A549 (cell line): ENCODE data around the gene ABCG5. TPM values are rescaled to one million over a fixed set of nuclear protein-coding genes. Genes with fewer than 3 reads are reported as not detected.

ENCODE experiments used
- ATAC-seq, 2 experiments: fragments of 200-7000 bp in 1 of 2; fragments of >200 bp in 1 of 2; cut with Nextera tagmentation in 1 of 2; cut with Tn5 transposase in 1 of 2; 3 replicates each; pipeline versions ENCODE4 v1.8.0 to v1.9.1; 2018 to 2020; ENCODE audit warnings: mild to moderate bottlenecking in 1 of 2, moderate library complexity in 1 of 2
- CTCF ChIA-PET: fragments of 300-600 bp; sonication (Branson Sonifier 250); formaldehyde crosslinking; extraction: SDS; loops from one replicate; lab custom pipeline; 2021; ENCODE audit warnings: antibody characterized with exemption, inconsistent platforms; lab: Yijun Ruan, JAX
- POLR2A ChIA-PET: fragments of 350-600 bp; formaldehyde crosslinking; extraction: SDS; loops from one replicate; lab custom pipeline; 2021; ENCODE audit warnings: antibody characterized with exemption, inconsistent platforms; lab: Yijun Ruan, JAX
- DNase-seq, 2 experiments: peaks; one replicate each; pipeline versions ENCODE4 v3.0.0 to v3.0.0-alpha.2; 2011 to 2016; ENCODE audit warnings: low read depth in 1 of 2, low spot score in 1 of 2
- FAIRE-seq: peaks from 2 replicates; lab custom pipeline; 2011; peaks lifted over from hg19 to GRCh38; lab: Jason Lieb, UNC
- H3K27ac ChIP-seq, 2 experiments: fragments of >200 bp; sonication (Bioruptor Twin); formaldehyde crosslinking; 3 replicates each; pipeline ENCODE4 v1.5.1; 2016 to 2017
- H3K4me1 ChIP-seq: fragments of >200 bp; sonication (Bioruptor Twin); formaldehyde crosslinking; 3 replicates; pipeline ENCODE4 v1.6.1; 2016
- H3K4me2 ChIP-seq: fragments of >200 bp; sonication (Bioruptor Twin); formaldehyde crosslinking; 3 replicates; pipeline ENCODE4 v1.6.1; 2016
- H3K4me3 ChIP-seq: fragments of >200 bp; sonication (Bioruptor Twin); formaldehyde crosslinking; 3 replicates; pipeline ENCODE4 v1.5.1; 2016
- H3K9me3 ChIP-seq: fragments of >200 bp; sonication (Bioruptor Twin); formaldehyde crosslinking; 3 replicates; pipeline ENCODE4 v1.6.1; 2016
- CBX8 ChIP-seq: fragments of 200-600 bp; sonication (generic); IDR thresholded peaks from 2 replicates; pipeline ENCODE4 v1.6.1; 2016
- CEBPB ChIP-seq, 2 experiments: fragments of >200 bp in 1 of 2; sonication (Bioruptor Twin) in 1 of 2; formaldehyde crosslinking in 1 of 2; IDR thresholded peaks; 2 replicates each; pipeline ENCODE4 v1.6.1; 2012 to 2016
- CHD2 ChIP-seq: fragments of 150-350 bp; IDR thresholded peaks from 2 replicates; pipeline ENCODE4 v1.6.1; 2014; ENCODE audit warnings: low read length; ENCODE audit not compliant: partially characterized antibody
- CHD4 ChIP-seq: fragments of 200-600 bp; sonication (generic); IDR thresholded peaks from 2 replicates; pipeline ENCODE4 v1.6.1; 2016; ENCODE audit warnings: antibody characterized with exemption, mild to moderate bottlenecking, borderline replicate concordance
- CTCF ChIP-seq: fragments of >200 bp; sonication (Bioruptor Twin); formaldehyde crosslinking; IDR thresholded peaks from 3 replicates; pipeline ENCODE4 v1.5.1; 2016
- EHF ChIP-seq: fragments of 250-450 bp; sonication (Bioruptor Pico); IDR thresholded peaks from 2 replicates; pipeline ENCODE4 v1.5.0; 2020; ENCODE audit warnings: mild to moderate bottlenecking
- EHMT2 ChIP-seq: fragments of 200-600 bp; sonication (generic); IDR thresholded peaks from 2 replicates; pipeline ENCODE4 v1.6.1; 2016; ENCODE audit warnings: antibody characterized with exemption, low read depth, mild to moderate bottlenecking, moderate library complexity
- ELK1 ChIP-seq: fragments of 150-350 bp; IDR thresholded peaks from 2 replicates; pipeline ENCODE4 v1.6.1; 2014; ENCODE audit warnings: low read depth, mild to moderate bottlenecking, low read length
- GATA3 ChIP-seq: IDR thresholded peaks from 2 replicates; pipeline ENCODE4 v1.6.1; 2012; ENCODE audit warnings: borderline replicate concordance
- HES2 ChIP-seq: fragments of >200 bp; sonication (Bioruptor Twin); formaldehyde crosslinking; IDR thresholded peaks from 2 replicates; pipeline ENCODE4 v1.6.1; 2016
- HEYL ChIP-seq: fragments of 250-450 bp; sonication (Bioruptor Pico); IDR thresholded peaks from 2 replicates; pipeline ENCODE4 v1.8.0; 2021; ENCODE audit warnings: mild to moderate bottlenecking, moderate library complexity
- HOXA7 ChIP-seq: fragments of 250-450 bp; sonication (Bioruptor Pico); IDR thresholded peaks from 2 replicates; pipeline ENCODE4 v1.5.0; 2020; ENCODE audit warnings: mild to moderate bottlenecking, moderate library complexity
- KDM1A ChIP-seq: fragments of 200-600 bp; sonication (generic); IDR thresholded peaks from 2 replicates; pipeline ENCODE4 v1.6.1; 2016; ENCODE audit warnings: low read depth, mild to moderate bottlenecking
- KDM5A ChIP-seq: fragments of 200-600 bp; sonication (generic); IDR thresholded peaks from 2 replicates; pipeline ENCODE4 v1.6.1; 2016; ENCODE audit warnings: antibody characterized with exemption, mild to moderate bottlenecking
- MAZ ChIP-seq: fragments of 150-350 bp; IDR thresholded peaks from 2 replicates; pipeline ENCODE4 v1.6.1; 2014; ENCODE audit warnings: antibody characterized with exemption, low read depth, low read length, borderline replicate concordance
- NFE2L2 ChIP-seq: fragments of 150-350 bp; conservative IDR thresholded peaks from 2 replicates; pipeline ENCODE4 v1.6.1; 2014; ENCODE audit warnings: low read length
- NR3C1 ChIP-seq: fragments of >200 bp; sonication (Bioruptor Twin); formaldehyde crosslinking; IDR thresholded peaks from 3 replicates; pipeline ENCODE4 v1.6.1; 2017
- PHF8 ChIP-seq: fragments of 200-600 bp; sonication (generic); IDR thresholded peaks from 2 replicates; pipeline ENCODE4 v1.6.1; 2016; ENCODE audit warnings: low read depth, mild to moderate bottlenecking, antibody characterized with exemption, moderate library complexity, borderline replicate concordance
- POLR2AphosphoS2 ChIP-seq: conservative IDR thresholded peaks from 2 replicates; pipeline ENCODE4 v1.6.1; 2012; ENCODE audit warnings: low read length, improper control_type of control experiment, inconsistent platforms
- RCOR1 ChIP-seq: fragments of 150-350 bp; IDR thresholded peaks from 2 replicates; pipeline ENCODE4 v1.6.1; 2014; ENCODE audit warnings: antibody characterized with exemption, low read length, low read depth
- RNF2 ChIP-seq: fragments of 200-600 bp; sonication (generic); IDR thresholded peaks from 2 replicates; pipeline ENCODE4 v1.6.1; 2016; ENCODE audit warnings: low read depth, mild to moderate bottlenecking, antibody characterized with exemption, moderate library complexity, borderline replicate concordance
- TFCP2L1 ChIP-seq: fragments of 250-450 bp; sonication (Bioruptor Pico); IDR thresholded peaks from 2 replicates; pipeline ENCODE4 v1.5.0; 2021; ENCODE audit warnings: mild to moderate bottlenecking
- TP53 ChIP-seq: fragments of 250-450 bp; sonication (Bioruptor Pico); IDR thresholded peaks from 2 replicates; pipeline ENCODE4 v1.5.0; 2021; ENCODE audit warnings: mild to moderate bottlenecking, moderate library complexity
- ZC3H11A ChIP-seq: fragments of 450-650 bp; IDR thresholded peaks from 2 replicates; pipeline ENCODE4 v1.6.1; 2014; ENCODE audit warnings: antibody characterized with exemption, mild to moderate bottlenecking
- ZFP36 ChIP-seq: fragments of 450-650 bp; IDR thresholded peaks from 2 replicates; pipeline ENCODE4 v1.6.1; 2014; ENCODE audit warnings: borderline replicate concordance; ENCODE audit not compliant: partially characterized antibody
- ZNF302 ChIP-seq: fragments of 250-450 bp; sonication (Bioruptor Pico); IDR thresholded peaks from 2 replicates; pipeline ENCODE4 v1.9.0; 2021; ENCODE audit warnings: inconsistent platforms, mild to moderate bottlenecking, moderate library complexity
- ZSCAN20 ChIP-seq: fragments of 250-450 bp; sonication (Bioruptor Pico); IDR thresholded peaks from 2 replicates; pipeline ENCODE4 v1.8.0; 2022; ENCODE audit warnings: mild to moderate bottlenecking, moderate library complexity
- WGBS: methylation state at CpG from one replicate; pipeline ENCODE4 v1.1.6; 2017; ENCODE audit errors: missing lambda C conversion rate; 5-methylcytosine and 5-hydroxymethylcytosine counted together
- polyA plus RNA-seq, 4 experiments: library from polyadenylated mRNA; depleted of rRNA in 3 of 4; stranded (reverse); fragments of >200 nt; fragmentation: RNase III in 1 of 4; extraction: RNeasy Plus Mini Kit Qiagen cat#74134 plus additional on column Dnase treatment in 1 of 4; gene quantifications; 2 replicates in 3 of 4; 3 replicates in 1 of 4; pipeline ENCODE4 v1.2.3, GENCODE V29; 2011 to 2017
- TF ChIP-seq, protein P1 (sequence below): fragments of 250-450 bp; sonication (Bioruptor Pico); IDR thresholded peaks from 2 replicates; pipeline ENCODE4 v1.5.0; 2020; ENCODE audit warnings: low read depth, mild to moderate bottlenecking, moderate library complexity
- TF ChIP-seq, protein P2 (sequence below): fragments of 450-650 bp; IDR thresholded peaks from 2 replicates; pipeline ENCODE4 v1.6.1; 2014; ENCODE audit warnings: antibody characterized with exemption

Gene ABCG5
- polyA plus RNA-seq, 2 of the 4 experiments (the other 2 are of a cell fraction), result not detected

DNA sequence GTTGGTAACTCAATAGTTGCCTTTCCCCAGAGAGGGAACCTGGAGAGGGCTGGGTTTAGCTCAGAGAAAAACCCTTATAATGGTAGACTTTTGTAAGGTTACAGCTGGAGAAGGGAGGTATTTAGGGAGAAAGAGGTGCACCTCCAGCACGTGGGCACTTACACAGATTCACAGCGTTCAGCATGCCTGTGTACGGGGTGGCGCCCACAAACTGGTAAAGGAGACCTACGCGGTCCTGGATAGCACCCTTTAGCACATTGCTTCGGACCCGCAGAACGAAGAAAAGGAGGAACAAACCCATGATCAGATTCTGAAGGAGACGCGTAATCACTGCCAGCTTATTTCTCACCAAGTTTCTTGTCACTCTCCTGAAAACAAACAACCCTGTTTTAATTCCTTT lies 14.9 kb downstream of the ABCG5 start:
- DNase-seq, result no peak
- TF ChIP-seq CEBPB (IDR thresholded peaks at IDR 0.05), result no peak
- no peak for TF ChIP-seq EHF (CRISPR knock-in tag)
- no peak for TF ChIP-seq ZSCAN20 (CRISPR knock-in tag)
- TF ChIP-seq RCOR1, result no peak
- TF ChIP-seq TFCP2L1 (CRISPR knock-in tag), result no peak
- no peak for TF ChIP-seq RNF2
- TF ChIP-seq KDM5A, result no peak
- no peak for TF ChIP-seq KDM1A
- TF ChIP-seq ELK1, result no peak
- TF ChIP-seq, protein P1, sequence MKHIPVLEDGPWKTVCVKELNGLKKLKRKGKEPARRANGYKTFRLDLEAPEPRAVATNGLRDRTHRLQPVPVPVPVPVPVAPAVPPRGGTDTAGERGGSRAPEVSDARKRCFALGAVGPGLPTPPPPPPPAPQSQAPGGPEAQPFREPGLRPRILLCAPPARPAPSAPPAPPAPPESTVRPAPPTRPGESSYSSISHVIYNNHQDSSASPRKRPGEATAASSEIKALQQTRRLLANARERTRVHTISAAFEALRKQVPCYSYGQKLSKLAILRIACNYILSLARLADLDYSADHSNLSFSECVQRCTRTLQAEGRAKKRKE (CRISPR knock-in tag), result no peak
- TF ChIP-seq ZFP36, result no peak
- no peak for TF ChIP-seq NR3C1
- TF ChIP-seq CHD4, result no peak
- TF ChIP-seq POLR2AphosphoS2, result no peak
- no peak for TF ChIP-seq EHMT2
- no peak for TF ChIP-seq TP53 (CRISPR knock-in tag)
- TF ChIP-seq CHD2, result no peak
- TF ChIP-seq PHF8, result no peak
- no peak for TF ChIP-seq HOXA7 (CRISPR knock-in tag)
- no peak for TF ChIP-seq HES2
- TF ChIP-seq, all 56 proteins: peak for 0
- ChIA-PET CTCF (interaction anchor here (0.6 kb wide), 1 partner anchor 34 kb away, joined by 4 read pairs; no protein-coding TSS in a partner anchor), POLR2A (no interaction called here)
- Histone ChIP-seq H3K4me1 (peaks cover 3% of the 10 kb centered on the region; the same call in 1 of the 3 replicates), H3K9me3 (no peaks in the 10 kb centered on the region), H3K27ac (no peak overlapping the region), H3K4me2 (no peak overlapping the region), H3K4me3 (no peak overlapping the region)
- ATAC-seq (no peak), FAIRE-seq (no peak)
- 82% methylated on average over 11 of the region's 11 CpGs for WGBS

DNA sequence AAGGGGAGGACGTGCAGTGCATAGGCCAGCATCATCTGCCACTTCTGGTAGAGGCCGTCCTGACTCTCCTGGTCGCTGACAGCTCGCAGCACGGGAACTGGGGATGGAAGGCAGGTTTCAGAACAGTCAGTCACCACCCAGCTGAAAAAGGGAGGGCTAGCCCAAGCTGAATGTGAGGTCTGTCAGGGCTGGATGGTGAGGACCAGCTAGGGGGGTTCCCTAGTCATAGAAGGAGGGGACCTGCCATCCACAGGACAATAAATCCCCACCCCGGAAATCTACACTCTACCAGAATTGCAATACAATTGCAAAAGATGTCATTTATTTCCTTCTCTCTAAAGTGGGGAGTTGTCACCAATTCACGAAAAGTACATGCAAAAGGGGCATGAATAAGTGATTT lies 15.8 kb downstream of the ABCG5 start:
- H3K9me3 ChIP-seq, result no peaks in the 10 kb centered on the region
- no peak overlapping the region for H3K4me3 ChIP-seq
- ATAC-seq, result no peak
- POLR2A ChIA-PET, result no interaction called here
- no peak overlapping the region for H3K27ac ChIP-seq
- no peak for DNase-seq
- CTCF ChIA-PET, result interaction anchor here (0.7 to 1.0 kb wide), 3 partner anchors 10 to 55 kb away, joined by 3 to 4 read pairs (median 3); no protein-coding TSS in a partner anchor
- FAIRE-seq, result no peak
- 62% methylated on average over 7 of the region's 7 CpGs for WGBS
- peaks cover 3% of the 10 kb centered on the region; the same call in 1 of the 3 replicates for H3K4me1 ChIP-seq
- TF ChIP-seq MAZ (no peak), HEYL (CRISPR knock-in tag) (no peak), GATA3 (no peak), CTCF (no peak), RCOR1 (no peak), RNF2 (no peak), ELK1 (no peak), ZC3H11A (no peak), CBX8 (no peak), NFE2L2 (no peak), KDM5A (no peak), CHD4 (no peak), ZNF302 (no peak)
- TF ChIP-seq, protein P2, sequence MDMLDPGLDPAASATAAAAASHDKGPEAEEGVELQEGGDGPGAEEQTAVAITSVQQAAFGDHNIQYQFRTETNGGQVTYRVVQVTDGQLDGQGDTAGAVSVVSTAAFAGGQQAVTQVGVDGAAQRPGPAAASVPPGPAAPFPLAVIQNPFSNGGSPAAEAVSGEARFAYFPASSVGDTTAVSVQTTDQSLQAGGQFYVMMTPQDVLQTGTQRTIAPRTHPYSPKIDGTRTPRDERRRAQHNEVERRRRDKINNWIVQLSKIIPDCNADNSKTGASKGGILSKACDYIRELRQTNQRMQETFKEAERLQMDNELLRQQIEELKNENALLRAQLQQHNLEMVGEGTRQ, result no peak
- no peak overlapping the region for H3K4me2 ChIP-seq
